Measurements from ENCODE around the gene TXLNA.
"Not testable (repeated sequence)": the region's sequence is repeated elsewhere in the genome, so short reads cannot be mapped to it uniquely, and the experiment has no call there.

The TXLNA gene

DNA sequence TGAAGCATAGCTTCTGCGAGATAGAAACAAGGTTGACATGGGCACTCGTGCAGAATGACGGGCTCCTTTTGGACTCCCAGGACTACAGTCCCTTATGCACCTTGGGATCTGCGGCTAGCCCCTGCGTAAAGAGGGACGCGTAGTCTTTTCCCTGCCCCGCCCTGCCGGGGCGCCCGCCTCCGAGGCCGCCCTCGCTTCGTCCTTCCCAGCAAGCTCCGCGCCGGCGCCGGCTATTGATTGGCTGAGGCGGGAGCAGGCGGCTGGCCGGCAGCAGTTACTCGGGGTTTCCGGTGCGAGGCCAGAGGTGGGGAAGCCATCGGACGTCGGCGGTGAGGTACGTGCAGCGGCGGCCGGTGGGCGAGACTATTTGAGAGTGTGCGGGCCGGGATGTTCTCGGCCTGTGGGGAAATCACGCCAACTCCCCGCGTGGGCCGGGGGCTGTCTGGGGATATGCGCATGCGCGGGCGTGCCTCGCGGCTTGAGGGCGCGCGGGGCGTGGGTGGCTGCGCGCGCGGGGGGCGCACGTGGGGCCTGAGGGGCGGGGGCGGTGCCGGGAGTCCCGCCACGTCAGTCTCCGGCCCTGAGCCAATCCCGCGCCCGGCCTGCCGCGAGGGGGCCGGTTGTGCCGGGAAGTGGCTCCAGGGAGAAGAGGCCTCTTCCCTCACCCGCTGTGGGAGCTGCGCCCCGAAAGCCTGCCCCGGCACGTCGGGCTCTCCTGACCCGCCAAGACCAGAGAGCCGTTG is at the start of gene TXLNA:
TXLNA (plus strand) TSS at position 233 of the 743 bp plus-strand sequence. CDS start 671 bp downstream, outside the sequence.
- DNase-seq: peak; percentile 89

GRCh38 chr1:32133950-32134280 is 45.6 kb upstream of the TXLNA start:
- not testable (repeated sequence) for DNase-seq

- no peak for DNase-seq
These were observed 42.4 kb upstream of the TXLNA start for GRCh38 chr1:32137111-32137510.

GRCh38 chr1:32138965-32139364 is 40.5 kb upstream of the TXLNA start:
- DNase-seq: no peak

- no peak for DNase-seq
These were observed 36.8 kb upstream of the TXLNA start for GRCh38 chr1:32142446-32143301.

- not testable (repeated sequence) for DNase-seq
These were observed 36.2 kb upstream of the TXLNA start for GRCh38 chr1:32143302-32143695.

GRCh38 chr1:32144033-32144432 is 35.4 kb upstream of the TXLNA start:
- DNase-seq: no peak

DNA sequence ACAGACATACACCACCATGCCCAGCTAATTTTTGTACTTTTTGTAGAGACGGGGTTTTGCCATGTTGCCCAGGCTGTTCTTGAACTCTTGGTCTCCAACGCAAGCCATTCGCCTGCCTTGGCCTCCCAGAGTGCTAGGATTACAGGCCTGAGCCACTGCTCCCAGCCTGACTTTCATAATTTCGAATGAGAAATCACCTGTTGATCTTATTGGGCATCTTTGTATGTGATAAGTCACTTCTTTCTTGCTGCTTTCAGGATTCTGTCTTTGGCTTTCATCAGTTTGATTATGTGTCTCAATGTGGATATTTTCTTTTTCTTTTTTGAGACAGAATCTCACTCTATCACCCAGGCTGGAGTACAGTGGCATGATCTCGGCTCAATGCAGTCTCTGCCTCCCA is 31.7 kb upstream of the TXLNA start:
- DNase-seq: not testable (repeated sequence)

GRCh38 chr1:32150847-32151246 is 28.6 kb upstream of the TXLNA start:
- no peak for DNase-seq

- DNase-seq: peak; percentile 16
These were observed 28.1 kb upstream of the TXLNA start for GRCh38 chr1:32151319-32151787.

- no peak for DNase-seq
These were observed 20.3 kb upstream of the TXLNA start for GRCh38 chr1:32159189-32159588.

DNA sequence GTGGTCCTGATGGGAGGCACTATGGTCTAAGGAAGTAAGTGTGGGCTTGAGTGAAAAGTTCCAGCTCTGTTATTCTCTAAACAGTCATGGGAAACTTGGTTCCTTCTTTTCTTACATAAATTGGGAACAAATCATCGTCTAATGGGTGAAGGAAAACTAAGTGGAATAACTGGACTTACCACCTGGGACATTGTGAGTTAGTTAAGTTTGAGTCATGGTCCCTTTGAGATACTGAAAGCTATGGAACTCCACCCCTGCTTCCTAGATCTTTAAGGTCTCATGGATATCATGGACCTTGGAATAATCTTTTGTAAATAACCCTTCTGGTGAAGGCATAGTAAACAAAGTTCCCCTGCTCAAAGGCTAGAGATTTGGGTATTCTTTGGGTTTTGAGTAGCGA is 16.1 kb upstream of the TXLNA start:
- no peak for DNase-seq

GRCh38 chr1:32165633-32166032 is 13.8 kb upstream of the TXLNA start:
- not testable (repeated sequence) for DNase-seq

- no peak for DNase-seq
These were observed 8.5 kb upstream of the TXLNA start for GRCh38 chr1:32170991-32171390.

- no peak for DNase-seq
These were observed 6.7 kb upstream of the TXLNA start for GRCh38 chr1:32172621-32173245.

- DNase-seq: no peak
These were observed 889 bp upstream of the TXLNA start for GRCh38 chr1:32178380-32179192.

DNA sequence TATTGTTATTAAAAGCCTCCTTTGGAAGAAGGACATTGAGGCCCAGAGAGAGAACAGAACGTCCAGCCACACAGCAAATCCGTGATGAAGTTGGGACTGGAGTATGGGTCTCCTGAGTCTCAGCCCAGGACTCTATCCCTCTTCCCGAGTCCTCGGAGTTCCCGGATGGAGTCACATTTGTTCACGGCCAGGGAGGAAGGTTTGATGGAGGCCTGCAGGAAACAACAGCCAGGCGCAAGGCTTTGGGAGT is 357 bp upstream of the TXLNA start:
- DNase-seq: no peak

- DNase-seq: no peak
These were observed 948 bp downstream of the TXLNA start for GRCh38 chr1:32180186-32181060.

DNA sequence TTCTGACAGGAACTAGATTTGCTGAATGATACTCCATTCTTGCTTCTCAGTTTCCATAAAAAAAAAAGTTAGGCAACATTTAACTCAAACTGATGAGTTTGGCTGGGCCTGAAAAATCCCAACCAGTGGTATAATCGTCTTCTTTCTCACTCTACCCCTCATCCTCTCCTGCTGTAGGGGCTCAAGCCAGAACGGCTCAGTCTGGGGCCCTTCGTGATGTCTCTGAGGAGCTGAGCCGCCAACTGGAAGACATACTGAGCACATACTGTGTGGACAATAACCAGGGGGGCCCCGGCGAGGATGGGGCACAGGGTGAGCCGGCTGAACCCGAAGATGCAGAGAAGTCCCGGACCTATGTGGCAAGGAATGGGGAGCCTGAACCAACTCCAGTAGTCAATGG is 1.6 kb downstream of the TXLNA start:
- DNase-seq: no peak

GRCh38 chr1:32181563-32181962 is 2.1 kb downstream of the TXLNA start:
- no peak for DNase-seq

DNA sequence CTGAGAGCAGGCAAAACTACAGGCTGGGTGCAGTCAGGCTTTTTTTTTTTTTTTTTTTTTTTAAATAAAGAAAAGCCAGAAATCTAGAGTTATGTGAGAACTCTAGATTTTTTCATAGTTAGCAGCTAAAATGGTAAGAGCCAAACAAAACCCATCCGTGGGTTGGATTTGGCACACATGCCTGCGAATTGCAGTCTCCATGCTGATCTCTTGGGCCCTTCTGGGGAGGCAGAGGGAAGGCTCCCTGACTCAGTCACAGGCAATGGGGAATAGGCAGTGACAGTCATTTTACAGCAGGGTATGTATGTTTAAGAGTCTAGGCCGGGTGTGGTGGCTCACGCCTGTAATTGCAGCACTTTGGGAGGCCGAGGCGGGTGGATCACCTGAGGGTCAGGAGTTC is 2.6 kb downstream of the TXLNA start:
- DNase-seq: no peak

DNA sequence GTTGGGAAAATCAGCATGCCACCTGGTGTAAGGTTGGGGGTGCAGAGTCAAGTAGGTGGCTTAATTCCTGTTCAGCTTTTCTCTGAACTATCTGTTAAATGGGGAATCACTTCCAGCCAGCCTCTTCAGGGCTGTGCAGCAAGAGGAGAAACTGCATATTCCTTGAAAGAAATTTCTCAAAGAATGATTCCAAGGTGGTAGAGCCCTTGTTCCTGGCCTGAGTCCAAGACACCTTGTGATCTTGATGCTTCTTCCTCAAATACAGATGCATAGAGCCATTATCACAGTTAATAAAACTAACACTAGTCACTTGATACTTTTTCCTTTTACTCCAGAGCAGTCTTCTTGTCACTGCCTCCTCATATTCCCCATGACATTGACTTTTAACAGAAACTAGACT is 5.2 kb downstream of the TXLNA start:
- no peak for DNase-seq

Data from T1000 (cell line).